SK-N-SH treated with all-trans-retinoic acid at 6 μM for 48 hours (cell line): Measurements from ENCODE around the gene PPP4C.

Source experiments
- ATAC-seq: fragments of 200-7000 bp; cut with Tn5 transposase; 3 replicates; pipeline ENCODE4 v1.9.1; 2020; ENCODE audit warnings: mild to moderate bottlenecking, moderate library complexity
- ARNTL ChIP-seq: fragments of 450-650 bp; formaldehyde crosslinking; IDR thresholded peaks from 2 replicates; pipeline ENCODE4 v1.5.0; 2020; ENCODE audit warnings: low read depth, mild to moderate bottlenecking, moderate library complexity, borderline replicate concordance
- BACH2 ChIP-seq: fragments of 250-450 bp; sonication (Bioruptor Pico); IDR thresholded peaks from 2 replicates; pipeline ENCODE4 v1.9.0; 2021; ENCODE audit warnings: mild to moderate bottlenecking, borderline replicate concordance
- CSDC2 ChIP-seq: fragments of 250-450 bp; sonication (Bioruptor Pico); IDR thresholded peaks from 2 replicates; pipeline ENCODE4 v1.5.0; 2020; ENCODE audit warnings: mild to moderate bottlenecking, moderate library complexity
- CSRNP3 ChIP-seq: fragments of 250-450 bp; sonication (Bioruptor Pico); IDR thresholded peaks from 2 replicates; pipeline ENCODE4 v1.5.1; 2021; ENCODE audit warnings: mild to moderate bottlenecking, moderate library complexity
- ESRRG ChIP-seq: fragments of 250-450 bp; sonication (Bioruptor Pico); IDR thresholded peaks from 2 replicates; pipeline ENCODE4 v1.6.1; 2021; ENCODE audit warnings: mild to moderate bottlenecking
- GLIS3 ChIP-seq: fragments of 250-450 bp; sonication (Bioruptor Pico); IDR thresholded peaks from 2 replicates; pipeline ENCODE4 v1.5.0; 2020; ENCODE audit warnings: mild to moderate bottlenecking, moderate library complexity
- ISL1 ChIP-seq: fragments of 250-450 bp; sonication (Bioruptor Pico); IDR thresholded peaks from 2 replicates; pipeline ENCODE4 v2.1.2; 2022; ENCODE audit warnings: mild to moderate bottlenecking, moderate library complexity
- OSR1 ChIP-seq: fragments of 250-450 bp; sonication (Bioruptor Pico); IDR thresholded peaks from 2 replicates; pipeline ENCODE4 v1.8.0; 2022; ENCODE audit warnings: moderate library complexity, mild to moderate bottlenecking, inconsistent platforms
- PATZ1 ChIP-seq: fragments of 250-450 bp; sonication (Bioruptor Pico); IDR thresholded peaks from 2 replicates; pipeline ENCODE4 v1.8.0; 2020; ENCODE audit warnings: mild to moderate bottlenecking, moderate library complexity, borderline replicate concordance
- POU6F1 ChIP-seq: fragments of 250-450 bp; sonication (Bioruptor Pico); IDR thresholded peaks from 2 replicates; pipeline ENCODE4 v1.8.0; 2021; ENCODE audit warnings: low read depth, mild to moderate bottlenecking, moderate library complexity, borderline replicate concordance
- PPARA ChIP-seq: fragments of 250-450 bp; sonication (Bioruptor Pico); IDR thresholded peaks from 2 replicates; pipeline ENCODE4 v1.5.0; 2020; ENCODE audit warnings: mild to moderate bottlenecking, borderline replicate concordance
- RARB ChIP-seq: fragments of 250-450 bp; sonication (Bioruptor Pico); IDR thresholded peaks from 2 replicates; pipeline ENCODE4 v1.8.0; 2021; ENCODE audit warnings: mild to moderate bottlenecking, moderate library complexity
- SNAI2 ChIP-seq: fragments of 250-450 bp; sonication (Bioruptor Pico); IDR thresholded peaks from 2 replicates; pipeline ENCODE4 v1.5.0; 2020; ENCODE audit warnings: mild to moderate bottlenecking, moderate library complexity
- TCF4 ChIP-seq: fragments of 250-450 bp; sonication (Bioruptor Pico); IDR thresholded peaks from 2 replicates; pipeline ENCODE4 v1.8.0; 2021; ENCODE audit warnings: mild to moderate bottlenecking, moderate library complexity, borderline replicate concordance
- TOX ChIP-seq: fragments of 250-450 bp; sonication (Bioruptor Pico); IDR thresholded peaks from 2 replicates; pipeline ENCODE4 v1.8.0; 2021; ENCODE audit warnings: mild to moderate bottlenecking, moderate library complexity, borderline replicate concordance
- TSHZ2 ChIP-seq: fragments of 250-450 bp; sonication (Bioruptor Pico); IDR thresholded peaks from 2 replicates; pipeline ENCODE4 v1.5.0; 2020; ENCODE audit warnings: mild to moderate bottlenecking, moderate library complexity
- ZC3H10 ChIP-seq: fragments of 250-450 bp; sonication (Bioruptor Pico); IDR thresholded peaks from 2 replicates; pipeline ENCODE4 v1.5.1; 2021; ENCODE audit warnings: mild to moderate bottlenecking, moderate library complexity
- ZFP3 ChIP-seq: fragments of 250-450 bp; sonication (Bioruptor Pico); IDR thresholded peaks from 2 replicates; pipeline ENCODE4 v1.5.0; 2020; ENCODE audit warnings: mild to moderate bottlenecking, moderate library complexity
- ZFP30 ChIP-seq: fragments of 450-650 bp; formaldehyde crosslinking; IDR thresholded peaks from 2 replicates; pipeline ENCODE4 v1.5.0; 2022; ENCODE audit warnings: mild to moderate bottlenecking, moderate library complexity
- ZNF70 ChIP-seq: fragments of 450-650 bp; formaldehyde crosslinking; IDR thresholded peaks from 2 replicates; pipeline ENCODE4 v1.5.0; 2020; ENCODE audit warnings: mild to moderate bottlenecking, moderate library complexity
- ZNF8 ChIP-seq: fragments of 450-650 bp; formaldehyde crosslinking; IDR thresholded peaks from 2 replicates; pipeline ENCODE4 v1.5.0; 2020; ENCODE audit warnings: mild to moderate bottlenecking, moderate library complexity

PPP4C gene

GRCh38 chr16:30104090-30104489 is 28.3 kb downstream of the PPP4C start:
- TF ChIP-seq ARNTL (CRISPR knock-in tag) (no peak), SNAI2 (CRISPR knock-in tag) (no peak), ZNF70 (CRISPR knock-in tag) (no peak), CSDC2 (no peak), POU6F1 (CRISPR knock-in tag) (no peak), ISL1 (no peak), ESRRG (CRISPR knock-in tag) (no peak), PPARA (CRISPR knock-in tag) (no peak), GLIS3 (no peak), ZFP3 (CRISPR knock-in tag) (no peak), CSRNP3 (CRISPR knock-in tag) (no peak), BACH2 (CRISPR knock-in tag) (no peak), RARB (CRISPR knock-in tag) (no peak), TSHZ2 (CRISPR knock-in tag) (no peak), ZC3H10 (CRISPR knock-in tag) (no peak)
- ATAC-seq, result no peak

GRCh38 chr16:30104492-30104891 is 28.7 kb downstream of the PPP4C start:
- TF ChIP-seq OSR1 (CRISPR knock-in tag) (no peak), TOX (CRISPR knock-in tag) (no peak), TSHZ2 (CRISPR knock-in tag) (no peak), PPARA (CRISPR knock-in tag) (no peak), RARB (CRISPR knock-in tag) (no peak), ZNF70 (CRISPR knock-in tag) (no peak), ZFP30 (no peak), ISL1 (no peak), ESRRG (CRISPR knock-in tag) (no peak), ZFP3 (CRISPR knock-in tag) (no peak), SNAI2 (CRISPR knock-in tag) (no peak), BACH2 (CRISPR knock-in tag) (no peak), ZNF8 (CRISPR knock-in tag) (no peak)
- ATAC-seq, result no peak

GRCh38 chr16:30108059-30108850 is 32.5 kb downstream of the PPP4C start:
- TF ChIP-seq ZFP3 (CRISPR knock-in tag), result no peak
- TF ChIP-seq TCF4, result no peak
- TF ChIP-seq SNAI2 (CRISPR knock-in tag), result no peak
- no peak for TF ChIP-seq ESRRG (CRISPR knock-in tag)
- TF ChIP-seq ZNF8 (CRISPR knock-in tag), result no peak
- no peak for TF ChIP-seq CSRNP3 (CRISPR knock-in tag)
- TF ChIP-seq PATZ1, result no peak
- TF ChIP-seq GLIS3, result no peak
- no peak for TF ChIP-seq POU6F1 (CRISPR knock-in tag)
- no peak for TF ChIP-seq ZFP30
- TF ChIP-seq ZC3H10 (CRISPR knock-in tag), result no peak
- TF ChIP-seq ARNTL (CRISPR knock-in tag), result no peak
- TF ChIP-seq ZNF70 (CRISPR knock-in tag), result no peak
- no peak for ATAC-seq
